NCI-H2227 treated with DMSO at 0.1 percent for 48 hours (cell line): ENCODE data around the gene PLEKHG7.

Source experiments
- DNase-seq: peaks from one replicate; lab custom pipeline; 2025; lab: John Stamatoyannopoulos, UW

PLEKHG7 gene

DNA sequence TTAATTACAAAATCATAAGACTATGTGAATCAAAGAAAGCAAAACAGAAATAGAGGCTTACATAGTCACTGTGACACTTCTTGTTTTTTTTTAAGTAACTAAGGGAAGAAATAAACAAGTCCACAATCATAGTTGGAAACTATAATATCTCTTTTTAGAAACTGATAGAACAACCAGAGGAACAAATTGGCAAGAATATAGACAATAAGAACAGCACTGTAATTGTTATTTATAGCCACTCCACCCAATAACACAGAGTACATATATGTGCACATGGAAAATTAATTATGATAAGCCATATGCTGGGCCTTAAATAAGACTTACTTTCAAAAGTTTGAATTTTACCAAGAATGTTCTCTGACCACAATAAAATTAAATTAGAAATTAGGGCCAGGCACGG, 101.1 kb downstream of the PLEKHG7 start:
- no peak for DNase-seq

DNA sequence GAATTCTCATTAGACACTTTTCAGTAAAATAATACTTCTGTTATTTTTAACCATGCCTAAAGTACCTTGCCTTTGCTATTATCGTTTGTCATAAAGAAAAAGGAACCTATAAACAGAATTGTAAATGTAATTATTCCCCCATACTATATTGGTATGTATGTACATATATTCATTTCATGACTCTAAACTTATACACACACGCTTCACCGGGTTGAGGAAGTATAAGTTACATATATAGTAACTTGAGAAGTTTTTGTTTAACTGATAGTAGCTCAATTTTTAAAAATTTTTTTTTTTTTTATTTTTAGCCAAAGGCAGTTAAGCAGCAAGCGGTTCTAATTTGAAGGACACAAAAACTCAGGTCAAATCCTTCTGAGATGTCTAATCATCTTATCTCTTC, 107.6 kb downstream of the PLEKHG7 start:
- no peak for DNase-seq

DNA sequence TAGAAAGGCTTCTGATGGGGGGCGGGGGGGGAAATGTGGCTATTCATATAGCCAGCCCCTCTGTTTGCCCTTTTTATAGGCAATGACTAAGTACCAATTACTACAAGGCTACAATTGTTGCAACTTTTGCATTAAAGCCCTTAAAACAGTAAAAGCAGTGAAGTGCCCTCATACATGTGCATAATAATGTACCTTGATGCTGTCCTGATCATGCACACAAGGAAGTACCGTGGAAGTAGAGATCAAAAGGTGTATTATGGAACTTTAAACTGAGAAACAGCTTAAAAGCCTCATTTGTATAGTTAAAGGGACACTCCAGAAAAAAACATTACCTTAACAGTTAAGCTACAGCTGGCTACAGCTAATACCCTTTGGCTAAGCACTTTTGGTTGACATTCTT, 111.8 kb downstream of the PLEKHG7 start:
- no peak for DNase-seq

DNA sequence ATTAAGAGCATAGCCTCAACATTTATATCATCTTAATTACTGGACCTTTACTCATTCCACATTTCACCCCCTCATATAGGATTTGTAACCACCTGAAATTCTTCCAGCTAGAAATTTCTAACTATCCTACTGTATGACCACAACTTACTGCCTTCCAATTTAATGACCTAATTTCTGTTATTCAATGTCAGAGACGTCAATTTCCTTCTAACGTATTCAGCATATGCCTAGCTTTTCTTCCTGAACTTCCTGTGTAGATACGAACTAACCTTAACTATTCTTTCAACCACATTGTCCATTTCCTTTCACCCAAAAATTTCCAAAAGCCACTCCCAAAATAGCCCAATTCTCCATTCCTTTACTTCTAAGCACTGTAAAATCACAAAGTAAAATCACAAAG, 118.4 kb downstream of the PLEKHG7 start:
- DNase-seq = no peak
